ENCODE measurements around the gene HLA-E.
"Not testable (repeated sequence)": the region's sequence is repeated elsewhere in the genome, so short reads cannot be mapped to it uniquely, and the experiment has no call there.

HLA-E gene

GRCh38 chr6:30481211-30481964 is 7.9 kb upstream of the HLA-E start:
- no peak for DNase-seq

- DNase-seq: peak; percentile 85
Measured at GRCh38 chr6:30481965-30482644, 7.2 kb upstream of the HLA-E start.

GRCh38 chr6:30483677-30484279 is 5.5 kb upstream of the HLA-E start:
- peak; percentile 71 for DNase-seq

- no peak for DNase-seq
Measured at GRCh38 chr6:30485236-30485635, 4.1 kb upstream of the HLA-E start.

DNA sequence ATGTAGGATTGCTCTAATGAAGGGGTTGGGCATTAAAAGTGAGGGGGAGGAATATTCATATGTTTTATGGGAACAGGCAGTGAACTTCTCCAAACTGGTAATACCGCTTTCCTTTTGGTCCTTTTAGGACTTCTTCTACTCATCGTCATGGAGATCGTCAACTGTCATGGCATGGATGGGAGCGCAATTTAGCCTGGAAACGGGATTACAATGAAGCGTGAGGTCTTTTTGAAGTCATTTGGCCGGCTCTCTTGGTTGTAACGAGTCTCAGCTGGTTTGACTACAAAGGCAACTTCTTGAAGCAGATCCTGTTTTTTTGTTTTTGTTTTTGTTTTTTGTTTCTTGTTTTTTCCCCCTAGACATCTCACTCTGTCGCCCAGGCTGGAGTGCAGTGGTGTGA is 1.4 kb upstream of the HLA-E start:
- no peak for DNase-seq

DNA sequence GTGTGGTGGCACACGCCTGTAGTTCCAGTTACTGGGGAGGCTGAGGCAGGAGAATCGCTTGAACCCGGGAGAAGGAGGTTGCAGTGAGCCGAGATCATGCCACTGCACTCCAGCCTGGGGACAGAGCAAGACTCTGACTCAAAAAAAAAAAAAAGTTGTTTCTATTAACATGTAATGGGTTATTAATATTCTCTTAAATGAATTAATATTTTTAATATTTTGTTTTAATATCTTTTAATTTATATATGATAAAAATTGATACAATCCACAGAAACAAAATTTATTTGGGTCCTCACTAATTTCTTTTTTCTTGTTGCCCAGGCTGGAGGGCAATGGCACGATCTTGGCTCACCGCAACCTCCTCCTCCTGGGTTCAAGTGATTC is 620 bp upstream of the HLA-E start:
- DNase-seq: not testable (repeated sequence)

DNA sequence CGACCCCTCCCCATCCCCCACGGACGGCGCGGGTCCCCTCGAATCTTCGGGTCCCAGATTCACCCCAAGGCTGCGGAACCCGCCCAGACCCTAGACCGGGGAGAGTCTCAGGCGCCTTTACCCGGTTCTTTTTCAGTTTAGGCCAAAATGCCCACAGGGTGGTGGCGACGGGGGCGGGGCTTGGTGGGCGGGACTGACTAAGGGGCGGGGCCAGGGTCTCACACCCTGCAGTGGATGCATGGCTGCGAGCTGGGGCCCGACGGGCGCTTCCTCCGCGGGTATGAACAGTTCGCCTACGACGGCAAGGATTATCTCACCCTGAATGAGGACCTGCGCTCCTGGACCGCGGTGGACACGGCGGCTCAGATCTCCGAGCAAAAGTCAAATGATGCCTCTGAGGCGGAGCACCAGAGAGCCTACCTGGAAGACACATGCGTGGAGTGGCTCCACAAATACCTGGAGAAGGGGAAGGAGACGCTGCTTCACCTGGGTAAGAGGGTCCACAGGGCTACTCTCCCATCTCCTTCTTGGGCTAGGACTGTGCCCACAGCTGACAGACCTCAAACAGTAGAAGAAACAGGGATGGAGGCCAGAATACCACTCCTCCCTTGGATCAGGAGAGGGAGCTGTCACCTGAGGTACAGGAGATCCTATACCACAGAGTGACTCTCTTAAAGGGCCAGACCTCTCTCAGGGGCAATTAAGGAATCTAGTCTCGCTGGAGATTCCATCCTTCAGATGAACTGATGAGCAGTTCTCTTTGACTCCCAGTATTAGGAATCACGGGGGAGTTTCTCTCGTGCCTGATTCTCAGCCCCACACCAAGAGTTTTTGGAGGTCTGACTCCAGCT is 942 bp downstream of the HLA-E start:
- DNase-seq: peak; percentile 85

DNA sequence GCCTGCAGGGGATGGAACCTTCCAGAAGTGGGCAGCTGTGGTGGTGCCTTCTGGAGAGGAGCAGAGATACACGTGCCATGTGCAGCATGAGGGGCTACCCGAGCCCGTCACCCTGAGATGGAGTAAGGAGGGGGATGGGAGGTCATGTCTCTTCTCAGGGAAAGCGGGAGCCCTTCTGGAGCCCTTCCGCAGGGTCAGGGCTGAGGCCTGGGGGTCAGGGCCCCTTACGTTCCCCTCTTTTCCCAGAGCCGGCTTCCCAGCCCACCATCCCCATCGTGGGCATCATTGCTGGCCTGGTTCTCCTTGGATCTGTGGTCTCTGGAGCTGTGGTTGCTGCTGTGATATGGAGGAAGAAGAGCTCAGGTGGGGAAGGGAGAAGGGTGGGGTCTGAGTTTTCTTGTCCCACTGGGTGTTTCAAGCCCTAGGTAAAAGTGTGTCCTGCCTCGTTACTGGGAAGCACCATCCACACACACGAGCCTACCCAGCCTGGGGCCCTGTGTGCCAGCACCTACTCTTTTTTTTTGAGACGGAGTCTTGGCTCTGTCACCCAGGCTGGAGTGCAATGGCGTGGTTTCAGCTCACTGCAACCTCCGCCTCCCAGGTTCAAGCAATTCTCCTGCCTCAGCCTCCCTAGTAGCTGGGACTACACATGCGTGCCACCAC is 2.1 kb downstream of the HLA-E start:
- not testable (repeated sequence) for DNase-seq

DNA sequence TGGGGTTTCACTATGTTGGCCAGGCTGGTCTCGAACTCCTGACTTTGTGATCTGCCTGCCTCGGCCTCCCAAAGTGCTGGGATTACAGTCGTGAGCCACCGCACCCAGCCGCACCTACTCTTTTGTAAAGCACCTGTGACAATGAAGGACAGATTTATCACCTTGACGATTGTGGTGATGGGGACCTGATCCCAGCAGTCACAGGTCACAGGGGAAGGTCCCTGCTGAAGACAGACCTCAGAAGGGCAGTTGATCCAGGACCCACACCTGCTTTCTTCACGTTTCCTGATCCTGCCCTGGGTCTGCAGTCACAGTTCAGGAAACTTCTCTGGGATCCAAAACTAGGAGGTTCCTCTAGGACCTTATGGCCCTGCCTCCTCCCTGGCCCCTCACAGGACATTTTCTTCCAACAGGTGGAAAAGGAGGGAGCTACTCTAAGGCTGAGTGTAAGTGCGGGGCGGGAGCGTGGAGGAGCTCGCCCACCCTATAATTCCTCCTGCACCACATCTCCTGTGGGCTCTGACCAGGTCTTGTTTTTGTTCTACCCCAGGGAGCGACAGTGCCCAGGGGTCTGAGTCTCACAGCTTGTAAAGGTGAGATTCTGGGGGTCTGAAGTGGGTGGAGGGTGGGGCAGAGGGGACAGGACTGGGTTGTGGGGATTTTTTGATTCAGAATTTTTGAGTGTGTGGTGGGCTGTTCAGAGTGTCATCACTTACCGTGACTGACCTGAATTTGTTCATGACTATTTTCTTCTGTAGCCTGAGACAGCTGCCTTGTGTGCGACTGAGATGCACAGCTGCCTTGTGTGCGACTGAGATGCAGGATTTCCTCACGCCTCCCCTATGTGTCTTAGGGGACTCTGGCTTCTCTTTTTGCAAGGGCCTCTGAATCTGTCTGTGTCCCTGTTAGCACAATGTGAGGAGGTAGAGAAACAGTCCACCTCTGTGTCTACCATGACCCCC is 3.0 kb downstream of the HLA-E start:
- no peak for DNase-seq

DNA sequence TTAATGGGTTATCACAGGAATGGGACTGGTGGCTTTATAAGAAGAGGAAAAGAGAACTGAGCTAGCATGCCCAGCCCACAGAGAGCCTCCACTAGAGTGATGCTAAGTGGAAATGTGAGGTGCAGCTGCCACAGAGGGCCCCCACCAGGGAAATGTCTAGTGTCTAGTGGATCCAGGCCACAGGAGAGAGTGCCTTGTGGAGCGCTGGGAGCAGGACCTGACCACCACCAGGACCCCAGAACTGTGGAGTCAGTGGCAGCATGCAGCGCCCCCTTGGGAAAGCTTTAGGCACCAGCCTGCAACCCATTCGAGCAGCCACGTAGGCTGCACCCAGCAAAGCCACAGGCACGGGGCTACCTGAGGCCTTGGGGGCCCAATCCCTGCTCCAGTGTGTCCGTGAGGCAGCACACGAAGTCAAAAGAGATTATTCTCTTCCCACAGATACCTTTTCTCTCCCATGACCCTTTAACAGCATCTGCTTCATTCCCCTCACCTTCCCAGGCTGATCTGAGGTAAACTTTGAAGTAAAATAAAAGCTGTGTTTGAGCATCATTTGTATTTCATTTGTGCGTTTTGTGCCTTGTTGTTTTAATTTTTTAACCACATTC is 4.4 kb downstream of the HLA-E start:
- no peak for DNase-seq

- no peak for DNase-seq
Measured at GRCh38 chr6:30494291-30494861, 5.1 kb downstream of the HLA-E start.

DNA sequence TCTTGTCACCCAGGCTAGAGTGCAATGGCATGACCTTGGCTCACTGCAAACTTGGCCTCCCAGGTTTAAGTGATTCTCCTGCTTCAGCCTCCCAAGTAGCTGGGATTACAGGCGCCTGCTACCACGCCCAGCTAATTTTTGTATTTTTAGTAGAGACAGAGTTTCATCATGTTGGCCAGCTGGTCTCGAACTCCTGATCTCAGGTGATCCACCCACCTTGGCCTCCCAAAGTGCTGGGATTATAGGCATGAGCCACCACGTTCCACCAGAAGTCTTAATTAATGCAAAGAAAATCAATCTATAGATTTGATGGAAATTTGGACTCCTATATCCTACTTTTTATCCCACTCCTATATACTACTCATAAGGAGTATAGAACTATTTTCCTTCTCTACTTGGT is 5.8 kb downstream of the HLA-E start:
- DNase-seq: not testable (repeated sequence)

DNA sequence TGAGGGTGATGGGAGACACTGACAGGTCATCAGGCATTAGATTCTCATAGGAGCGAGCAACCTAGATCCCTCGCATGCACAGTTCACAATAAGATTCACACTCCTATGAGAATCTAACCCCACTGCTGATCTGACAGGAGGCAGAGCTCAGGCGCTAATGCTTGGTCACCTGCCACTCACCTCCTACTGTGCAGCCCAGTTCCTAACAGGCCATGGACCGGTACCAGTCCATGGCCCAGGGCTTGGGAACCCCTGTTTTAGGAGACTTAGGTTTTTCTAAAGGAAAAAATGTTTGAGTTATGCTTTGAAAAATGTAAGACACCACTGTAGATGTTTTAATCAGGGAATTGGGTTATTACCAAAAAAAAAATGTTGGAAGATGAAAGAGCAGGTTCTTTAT is 6.7 kb downstream of the HLA-E start:
- no peak for DNase-seq

DNA sequence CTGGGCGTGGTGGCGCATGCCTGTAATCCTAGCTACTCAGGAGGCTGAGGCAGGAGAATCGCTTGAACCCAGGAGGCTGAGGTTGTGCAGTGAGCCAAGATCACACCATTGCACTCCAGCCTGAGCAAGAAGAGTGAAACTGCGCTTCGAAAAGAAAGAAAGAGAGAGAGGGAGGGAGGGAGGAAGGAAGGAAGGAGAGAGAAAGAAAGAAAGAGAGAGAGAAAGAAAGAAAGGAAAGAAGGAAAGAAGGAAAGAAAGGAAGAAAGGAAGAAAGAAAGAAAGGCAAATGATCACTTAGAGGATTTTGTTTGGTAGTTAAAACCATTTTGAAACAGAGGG is 7.9 kb downstream of the HLA-E start:
- not testable (repeated sequence) for DNase-seq

DNA sequence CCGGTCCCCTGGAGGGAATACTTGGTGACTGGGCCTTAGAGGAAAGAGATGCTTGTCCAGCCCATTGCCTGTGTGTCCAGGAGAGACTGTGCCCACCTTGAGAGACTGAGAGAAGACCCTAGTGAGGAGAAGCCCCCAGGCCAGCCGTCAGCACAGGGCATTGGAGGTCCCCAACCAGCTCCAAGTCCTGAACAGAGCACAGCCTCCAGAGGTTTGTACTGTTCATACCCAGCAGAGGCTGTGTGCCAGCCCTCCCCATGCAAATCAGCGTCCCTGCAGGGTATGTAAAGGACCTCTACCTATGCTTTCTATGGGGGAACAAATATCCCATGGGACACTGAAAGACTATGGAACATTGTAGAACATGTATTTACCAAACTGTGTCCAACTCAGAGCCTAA is 8.4 kb downstream of the HLA-E start:
- no peak for DNase-seq

DNA sequence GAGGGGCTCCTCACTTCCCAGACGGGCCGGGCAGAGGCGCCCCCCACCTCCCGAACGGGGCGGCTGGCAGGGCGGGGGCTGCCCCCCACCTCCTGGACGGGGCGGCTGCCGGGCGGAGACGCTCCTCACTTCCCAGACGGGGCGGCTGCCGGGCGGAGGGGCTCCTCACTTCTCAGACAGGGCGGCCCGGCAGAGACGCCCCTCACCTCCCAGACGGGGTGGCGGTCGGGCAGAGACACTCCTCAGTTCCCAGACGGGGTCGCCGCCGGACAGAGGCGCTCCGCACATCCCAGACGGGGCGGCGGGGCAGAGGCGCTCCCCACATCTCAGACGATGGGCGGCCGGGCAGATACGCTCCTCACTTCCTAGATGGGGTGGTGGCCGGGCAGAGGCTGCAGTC is 9.4 kb downstream of the HLA-E start:
- DNase-seq: not testable (repeated sequence)

DNA sequence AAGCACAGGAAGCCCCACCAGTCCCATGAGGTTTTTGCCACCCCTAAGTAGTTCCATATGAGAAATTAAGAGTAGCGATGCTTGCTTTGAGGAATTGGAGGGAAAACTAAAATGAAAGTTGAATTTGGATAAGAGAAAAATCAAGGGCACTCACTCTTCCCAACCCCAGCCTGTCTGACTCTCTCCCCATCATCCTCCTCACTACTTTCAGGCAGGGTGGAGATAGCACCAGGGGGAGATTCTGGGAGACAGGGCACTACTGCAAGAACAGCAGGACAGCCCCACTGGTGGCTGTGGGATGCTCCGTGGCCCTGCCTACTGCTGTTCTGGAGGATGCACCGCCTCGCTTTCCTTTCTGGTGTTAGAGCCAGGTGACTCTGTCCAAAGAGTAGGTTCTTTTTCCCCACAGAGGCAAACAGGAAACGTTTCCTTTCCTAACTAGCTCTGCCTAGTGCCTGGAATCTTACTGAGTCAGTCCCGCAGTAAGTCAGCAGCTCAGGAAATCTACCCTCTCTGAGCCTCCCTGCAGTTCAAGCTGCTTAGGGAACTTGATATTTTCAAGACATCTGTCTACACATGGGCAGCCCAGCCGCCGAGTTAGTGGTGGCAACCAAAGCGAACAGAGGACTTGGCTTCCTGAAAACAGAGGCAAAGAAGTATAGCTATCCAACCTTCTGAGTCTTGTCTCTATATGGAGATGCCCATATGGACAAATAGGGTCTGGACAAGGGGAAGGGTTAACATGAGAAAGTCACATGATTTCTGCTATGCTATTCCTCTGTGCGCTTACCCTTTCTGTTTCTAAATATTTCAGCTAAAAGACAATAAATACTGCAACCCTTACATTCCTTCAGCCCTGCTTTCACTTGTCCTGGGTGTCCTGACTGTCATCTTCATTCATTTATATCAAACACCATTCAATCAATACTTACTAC is 11.4 kb downstream of the HLA-E start:
- no peak for DNase-seq

DNA sequence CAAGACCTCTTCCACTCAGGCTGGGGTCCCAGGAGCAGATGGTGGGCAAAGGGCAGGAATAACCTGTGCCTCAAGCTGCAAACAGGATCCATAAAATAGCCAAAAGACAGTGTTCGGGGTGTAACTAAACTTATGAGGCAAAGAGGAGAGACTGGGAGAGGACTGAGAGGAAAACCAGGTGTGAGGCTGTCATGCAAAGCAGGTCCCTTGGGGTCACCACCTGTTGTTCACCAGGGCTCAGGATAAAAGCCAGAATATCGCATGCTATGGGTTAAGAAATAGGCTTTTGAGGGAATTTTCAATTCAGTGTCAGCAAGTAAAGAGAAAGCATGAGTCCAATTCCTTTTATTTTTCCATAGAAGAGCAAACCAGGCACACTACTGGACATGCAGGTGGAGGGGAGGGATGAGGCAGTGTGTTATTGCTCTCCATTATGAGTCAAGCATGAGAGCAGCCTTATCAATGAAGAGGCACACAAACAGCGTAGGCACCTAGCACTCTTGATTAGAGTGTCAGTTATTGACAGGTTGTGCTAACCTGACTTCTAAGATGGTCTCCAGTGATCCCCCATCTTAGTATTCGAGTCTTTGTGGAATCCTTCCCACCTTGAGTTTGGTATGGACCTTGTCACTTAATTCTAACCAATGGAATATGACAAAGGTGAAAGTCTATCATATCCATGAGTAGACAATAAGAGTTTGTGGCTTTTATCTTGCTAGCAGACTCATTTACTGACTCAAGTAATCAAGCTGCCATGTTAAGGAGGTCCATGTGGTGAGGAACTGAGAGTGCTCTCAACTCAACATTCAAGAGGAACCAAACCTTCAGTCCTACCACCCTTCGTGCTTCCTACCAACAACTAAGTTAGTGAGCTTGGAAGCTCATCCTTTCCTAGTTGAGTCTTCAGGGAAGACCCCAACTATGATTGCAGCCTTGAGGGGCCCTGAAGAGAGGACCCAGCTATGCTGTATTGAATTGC is 18.8 kb downstream of the HLA-E start:
- peak; percentile 54 for DNase-seq
